Measurements from ENCODE around the gene ACOT4.
"Not testable (repeated sequence)": the region's sequence is repeated elsewhere in the genome, so short reads cannot be mapped to it uniquely, and the experiment has no call there.

The ACOT4 gene

GRCh38 chr14:73588695-73589094, 3.0 kb upstream of the ACOT4 start:
- no peak for DNase-seq (ENCODE audit: low read depth)
- TF ChIP-seq CTCF (conservative IDR thresholded peaks at IDR 0.05; ENCODE audit: low read length): no peak
- H3K4me3 ChIP-seq (ENCODE audit: low read length): no peak overlapping the region

GRCh38 chr14:73589116-73589515, 2.6 kb upstream of the ACOT4 start:
- H3K4me3 ChIP-seq (ENCODE audit: low read length): no peak overlapping the region
- TF ChIP-seq CTCF (conservative IDR thresholded peaks at IDR 0.05; ENCODE audit: low read length): no peak
- no peak for DNase-seq (ENCODE audit: low read depth)

GRCh38 chr14:73590673-73591004, 1.0 kb upstream of the ACOT4 start:
- not testable (repeated sequence) for DNase-seq (ENCODE audit: low read depth); H3K4me3 ChIP-seq (ENCODE audit: low read length)

- no peak for DNase-seq (ENCODE audit: low read depth)
- no peak for TF ChIP-seq CTCF (conservative IDR thresholded peaks at IDR 0.05; ENCODE audit: low read length)
Measured at GRCh38 chr14:73594491-73594890, 2.8 kb downstream of the ACOT4 start.

GRCh38 chr14:73599499-73599898, 7.8 kb downstream of the ACOT4 start:
- TF ChIP-seq CTCF (conservative IDR thresholded peaks at IDR 0.05; ENCODE audit: low read length): no peak
- DNase-seq (ENCODE audit: low read depth): no peak
- no peak overlapping the region for H3K4me3 ChIP-seq (ENCODE audit: low read length)

More at GRCh38 chr14:73594491-73594890, 2.8 kb downstream of the ACOT4 start:
- H3K4me3 ChIP-seq (ENCODE audit: low read length): no peak overlapping the region

- TF ChIP-seq CTCF (conservative IDR thresholded peaks at IDR 0.05; ENCODE audit: low read length): no peak
- H3K4me3 ChIP-seq (ENCODE audit: low read length): no peak overlapping the region
- no peak for DNase-seq (ENCODE audit: low read depth)
Measured at GRCh38 chr14:73602994-73603393, 11.3 kb downstream of the ACOT4 start.

- no peak for TF ChIP-seq CTCF (conservative IDR thresholded peaks at IDR 0.05; ENCODE audit: low read length)
- no peak overlapping the region for H3K4me3 ChIP-seq (ENCODE audit: low read length)
- DNase-seq (ENCODE audit: low read depth): no peak
Measured at GRCh38 chr14:73606271-73606670, 14.6 kb downstream of the ACOT4 start.

GRCh38 chr14:73607241-73607640, 15.6 kb downstream of the ACOT4 start:
- no peak for TF ChIP-seq CTCF (conservative IDR thresholded peaks at IDR 0.05; ENCODE audit: low read length)
- no peak overlapping the region for H3K4me3 ChIP-seq (ENCODE audit: low read length)
- no peak for DNase-seq (ENCODE audit: low read depth)
